ENCODE results near the gene CACNA1H.

The CACNA1H gene

DNA sequence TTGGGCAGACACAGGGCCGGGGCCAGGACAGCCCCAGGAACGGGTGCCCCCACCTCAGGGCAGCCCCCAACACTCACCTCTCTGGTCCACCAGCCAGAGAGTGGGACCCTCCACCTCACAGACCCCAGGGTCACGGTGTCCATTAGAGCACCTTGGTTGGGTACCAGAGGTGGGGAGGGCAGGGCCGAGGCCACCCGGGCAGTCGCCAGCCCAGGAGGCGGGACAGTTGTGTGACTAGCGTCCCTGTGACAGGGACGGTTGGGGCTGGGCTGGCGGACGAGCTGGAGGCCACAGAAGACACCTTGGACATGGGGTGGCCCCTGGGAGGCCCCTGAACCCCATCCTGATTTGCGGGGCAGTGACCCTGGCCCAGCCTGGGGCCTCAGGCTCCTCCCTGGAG is 45.2 kb upstream of the CACNA1H start:
- TF ChIP-seq, protein P1, sequence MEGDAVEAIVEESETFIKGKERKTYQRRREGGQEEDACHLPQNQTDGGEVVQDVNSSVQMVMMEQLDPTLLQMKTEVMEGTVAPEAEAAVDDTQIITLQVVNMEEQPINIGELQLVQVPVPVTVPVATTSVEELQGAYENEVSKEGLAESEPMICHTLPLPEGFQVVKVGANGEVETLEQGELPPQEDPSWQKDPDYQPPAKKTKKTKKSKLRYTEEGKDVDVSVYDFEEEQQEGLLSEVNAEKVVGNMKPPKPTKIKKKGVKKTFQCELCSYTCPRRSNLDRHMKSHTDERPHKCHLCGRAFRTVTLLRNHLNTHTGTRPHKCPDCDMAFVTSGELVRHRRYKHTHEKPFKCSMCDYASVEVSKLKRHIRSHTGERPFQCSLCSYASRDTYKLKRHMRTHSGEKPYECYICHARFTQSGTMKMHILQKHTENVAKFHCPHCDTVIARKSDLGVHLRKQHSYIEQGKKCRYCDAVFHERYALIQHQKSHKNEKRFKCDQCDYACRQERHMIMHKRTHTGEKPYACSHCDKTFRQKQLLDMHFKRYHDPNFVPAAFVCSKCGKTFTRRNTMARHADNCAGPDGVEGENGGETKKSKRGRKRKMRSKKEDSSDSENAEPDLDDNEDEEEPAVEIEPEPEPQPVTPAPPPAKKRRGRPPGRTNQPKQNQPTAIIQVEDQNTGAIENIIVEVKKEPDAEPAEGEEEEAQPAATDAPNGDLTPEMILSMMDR (IDR thresholded peaks at IDR 0.05; ENCODE audit: insufficient read depth, low read length, poor library complexity, severe bottlenecking): no peak
- H3K4me3 ChIP-seq (replicated peaks; ENCODE audit: low read depth, low read length): no peak overlapping the region
- no peak for DNase-seq (ENCODE audit: extremely low read depth, insufficient read length)
- no peaks in the 10 kb centered on the region; the same call in 1 of the 2 replicates for H3K27me3 ChIP-seq (replicated peaks; ENCODE audit: control insufficient read depth, insufficient read depth, low read length)
- no peaks in the 10 kb centered on the region for H3K36me3 ChIP-seq (ENCODE audit: control insufficient read depth, insufficient read depth, low read length)

DNA sequence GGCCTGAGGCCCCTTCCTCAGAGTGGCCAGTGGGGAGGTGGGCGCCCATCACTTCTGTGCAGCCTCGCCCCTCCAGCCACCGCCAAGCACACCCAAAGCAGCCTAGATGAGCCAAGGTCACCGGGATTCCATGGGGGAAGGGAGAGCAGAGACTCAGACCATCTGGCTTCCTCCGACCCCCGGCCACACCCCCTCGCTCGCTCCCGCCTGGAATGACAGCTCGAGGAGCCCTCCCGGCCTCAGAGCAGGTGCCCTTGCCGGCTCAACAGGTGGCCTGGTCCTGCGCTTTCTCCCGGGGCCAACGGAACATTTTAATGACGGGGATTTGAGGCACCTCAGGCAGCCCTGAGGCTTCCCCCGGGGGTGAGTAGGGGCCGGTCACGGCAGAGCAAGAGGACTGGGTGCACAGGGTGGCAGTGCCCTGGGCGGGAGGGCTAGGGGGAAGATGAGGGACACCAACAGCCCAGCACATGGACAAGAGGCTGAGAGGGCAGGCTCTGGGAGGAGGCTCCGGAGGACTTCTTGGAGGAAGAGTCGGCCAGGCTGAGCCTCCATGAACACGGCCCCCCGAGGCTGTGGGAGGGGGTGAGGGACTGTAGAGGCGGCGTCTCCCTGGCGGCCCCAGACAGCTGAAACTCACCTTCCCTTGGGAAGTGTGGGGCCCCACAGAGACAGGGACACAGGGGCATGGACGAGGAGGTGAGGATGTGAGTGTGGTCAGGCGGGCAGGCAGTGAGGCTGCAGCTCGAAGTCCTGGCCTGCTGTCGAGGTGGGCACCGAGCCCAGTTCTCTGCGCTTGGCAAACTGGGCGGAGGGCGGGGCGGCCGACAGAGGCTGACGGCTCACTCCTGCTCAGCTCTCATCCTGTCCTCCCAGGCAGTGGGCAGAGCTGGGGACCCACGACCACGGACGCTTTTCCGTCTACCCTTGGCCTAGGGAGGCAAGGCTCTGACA is 44.3 kb upstream of the CACNA1H start:
- Histone ChIP-seq H3K36me3 (ENCODE audit: control insufficient read depth, insufficient read depth, low read length) (no peaks in the 10 kb centered on the region), H3K4me3 (replicated peaks; ENCODE audit: low read depth, low read length) (no peak overlapping the region), H3K27me3 (replicated peaks; ENCODE audit: control insufficient read depth, insufficient read depth, low read length) (no peaks in the 10 kb centered on the region; the same call in 1 of the 2 replicates)
- TF ChIP-seq, protein P1 (IDR thresholded peaks at IDR 0.05; ENCODE audit: insufficient read depth, low read length, poor library complexity, severe bottlenecking): no peak
- DNase-seq (ENCODE audit: extremely low read depth, insufficient read length): no peak

DNA sequence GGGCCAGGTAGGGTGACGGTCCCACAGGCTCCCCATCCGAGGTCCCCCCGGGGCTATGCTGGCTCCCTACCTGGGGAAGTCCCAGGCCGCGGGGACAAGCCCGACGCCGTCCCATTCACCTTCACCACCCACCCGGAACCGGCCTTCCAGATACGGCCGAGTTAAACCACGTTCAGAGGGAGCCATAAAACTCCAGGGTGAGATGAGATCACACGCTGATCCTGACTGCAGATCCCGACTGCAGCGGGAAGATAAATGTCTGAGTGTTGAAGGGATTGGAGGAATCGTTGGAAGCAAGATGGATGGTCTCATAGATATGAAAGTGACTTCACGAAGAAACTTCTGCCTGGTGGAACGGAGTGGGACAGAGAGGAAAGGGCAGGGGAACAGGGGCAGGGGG is 43.3 kb upstream of the CACNA1H start:
- DNase-seq (ENCODE audit: extremely low read depth, insufficient read length): no peak
- Histone ChIP-seq H3K4me3 (replicated peaks; ENCODE audit: low read depth, low read length) (no peak overlapping the region), H3K27me3 (replicated peaks; ENCODE audit: control insufficient read depth, insufficient read depth, low read length) (no peaks in the 10 kb centered on the region; the same call in 1 of the 2 replicates), H3K36me3 (ENCODE audit: control insufficient read depth, insufficient read depth, low read length) (no peaks in the 10 kb centered on the region)
- TF ChIP-seq, protein P1 (IDR thresholded peaks at IDR 0.05; ENCODE audit: insufficient read depth, low read length, poor library complexity, severe bottlenecking): no peak

DNA sequence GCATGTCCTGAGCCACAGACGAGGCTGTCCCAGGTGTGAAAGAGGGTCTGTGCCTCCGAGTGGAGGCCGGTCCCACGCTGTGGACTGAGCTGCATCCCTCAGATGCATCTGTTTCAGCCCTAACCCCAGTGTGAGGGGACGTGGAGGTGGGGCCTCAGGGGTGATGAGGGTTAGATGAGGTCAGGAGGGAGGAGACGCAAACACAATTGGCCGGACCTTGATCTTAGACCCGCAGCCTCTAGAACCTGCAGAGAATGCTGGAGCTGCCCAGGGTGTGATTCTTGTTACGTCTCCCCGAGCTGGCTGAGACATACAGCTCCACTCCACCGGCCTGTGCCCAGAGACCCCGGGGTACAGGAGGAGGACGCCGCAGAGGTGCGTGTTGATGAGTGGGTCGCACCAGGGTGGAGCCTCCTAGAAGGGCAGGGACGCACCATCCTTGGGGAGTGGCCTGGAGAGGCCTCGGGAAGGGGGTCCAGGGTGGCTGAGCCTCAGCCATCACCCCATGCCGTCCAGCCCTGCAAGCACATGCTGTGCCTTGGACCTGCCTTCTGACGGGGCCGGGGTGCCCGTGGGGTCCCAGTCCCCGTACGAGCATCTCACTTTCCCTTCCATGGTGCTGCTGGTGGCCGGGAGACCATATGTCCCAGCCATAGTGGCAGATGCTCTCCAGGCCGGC is 40.3 kb upstream of the CACNA1H start:
- H3K27me3 ChIP-seq (replicated peaks; ENCODE audit: control insufficient read depth, insufficient read depth, low read length): no peaks in the 10 kb centered on the region; the same call in 1 of the 2 replicates

DNA sequence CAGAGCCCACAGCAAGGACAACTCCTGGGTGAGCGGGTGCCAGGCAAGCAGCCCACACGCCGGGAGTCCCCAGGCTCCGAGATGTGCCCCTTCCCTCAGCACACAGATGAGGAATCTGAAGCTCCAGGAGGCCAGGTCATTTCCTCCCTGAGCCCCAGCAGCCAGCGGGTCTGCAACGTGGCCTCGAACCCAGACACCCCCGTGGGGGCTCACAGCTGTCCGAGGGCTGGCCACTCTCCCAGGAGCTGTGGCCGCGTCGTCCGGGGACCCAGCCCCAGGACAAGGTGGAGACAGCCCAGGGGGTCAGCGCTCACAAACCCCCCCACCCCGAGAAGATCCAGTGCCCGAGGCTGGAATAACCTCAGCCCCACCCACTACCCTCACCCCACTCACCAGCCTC is 39.4 kb upstream of the CACNA1H start:
- no peak for DNase-seq (ENCODE audit: extremely low read depth, insufficient read length)
- Histone ChIP-seq H3K36me3 (ENCODE audit: control insufficient read depth, insufficient read depth, low read length) (no peaks in the 10 kb centered on the region), H3K4me3 (replicated peaks; ENCODE audit: low read depth, low read length) (no peak overlapping the region), H3K27me3 (replicated peaks; ENCODE audit: control insufficient read depth, insufficient read depth, low read length) (no peaks in the 10 kb centered on the region; the same call in 1 of the 2 replicates)
- TF ChIP-seq, protein P1 (IDR thresholded peaks at IDR 0.05; ENCODE audit: insufficient read depth, low read length, poor library complexity, severe bottlenecking): no peak

More for the DNA sequence above, 40.3 kb upstream of the CACNA1H start:
- Histone ChIP-seq H3K4me3 (replicated peaks; ENCODE audit: low read depth, low read length) (no peak overlapping the region), H3K36me3 (ENCODE audit: control insufficient read depth, insufficient read depth, low read length) (no peaks in the 10 kb centered on the region)
- no peak for DNase-seq (ENCODE audit: extremely low read depth, insufficient read length)
- TF ChIP-seq, protein P1 (IDR thresholded peaks at IDR 0.05; ENCODE audit: insufficient read depth, low read length, poor library complexity, severe bottlenecking): no peak

Measured in GM06990 (cell line).